ENCODE results near the gene TBC1D20. TPM values are rescaled to one million over a fixed set of nuclear protein-coding genes. Genes with fewer than 3 reads are reported as not detected.
A peak's percentile ranks its signal among the peaks of the same experiment; 100 is the strongest.

TBC1D20 gene
- total RNA-seq, 1 experiment from 2014 or later, result 33.0 TPM

GRCh38 chr20:420721-421574 is 41.4 kb downstream of the TBC1D20 start:
- DNase-seq, result no peak
- Histone ChIP-seq H3K36me3 (peaks cover 14% of the 10 kb centered on the region; the same call in 1 of the 2 replicates), H3K27ac (no peak overlapping the region), H3K27me3 (no peaks in the 10 kb centered on the region), H3K4me3 (no peak overlapping the region), H3K4me1 (0 out of 2 replicates have a peak, but pooled peaks cover 3% of the 10 kb centered on the region), H3K9me3 (replicated peaks) (no peaks in the 10 kb centered on the region)

- H3K27me3 ChIP-seq, result no peaks in the 10 kb centered on the region
- H3K4me3 ChIP-seq, result no peak overlapping the region
- H3K9me3 ChIP-seq (replicated peaks), result no peaks in the 10 kb centered on the region
- H3K36me3 ChIP-seq, result peaks cover 14% of the 10 kb centered on the region; the same call in 1 of the 2 replicates
- no peak overlapping the region for H3K27ac ChIP-seq
- DNase-seq, result no peak
- H3K4me1 ChIP-seq, result 0 out of 2 replicates have a peak, but pooled peaks cover 3% of the 10 kb centered on the region
Measured at GRCh38 chr20:420166-420620, 42.1 kb downstream of the TBC1D20 start.

GRCh38 chr20:419556-420165 is 42.7 kb downstream of the TBC1D20 start:
- no peak for DNase-seq
- H3K9me3 ChIP-seq (replicated peaks), result no peaks in the 10 kb centered on the region
- no peak overlapping the region for H3K4me3 ChIP-seq
- H3K27me3 ChIP-seq, result no peaks in the 10 kb centered on the region
- peaks cover 14% of the 10 kb centered on the region; the same call in 1 of the 2 replicates for H3K36me3 ChIP-seq
- no peak overlapping the region for H3K27ac ChIP-seq
- H3K4me1 ChIP-seq, result 0 out of 2 replicates have a peak, but pooled peaks cover 3% of the 10 kb centered on the region

- Histone ChIP-seq H3K4me1 (0 out of 2 replicates have a peak, but pooled peaks cover 3% of the 10 kb centered on the region), H3K4me3 (no peak overlapping the region), H3K27me3 (no peaks in the 10 kb centered on the region), H3K36me3 (peaks cover 14% of the 10 kb centered on the region; the same call in 1 of the 2 replicates), H3K27ac (no peak overlapping the region), H3K9me3 (replicated peaks) (no peaks in the 10 kb centered on the region)
- no peak for DNase-seq
Measured at GRCh38 chr20:418858-419365, 43.4 kb downstream of the TBC1D20 start.

GRCh38 chr20:417801-418342 is 44.5 kb downstream of the TBC1D20 start:
- H3K36me3 ChIP-seq, result peaks cover 14% of the 10 kb centered on the region; the same call in 1 of the 2 replicates
- DNase-seq, result peak in 1 of 2 experiments; percentile 27
- H3K27ac ChIP-seq, result peak overlapping the region; percentile 6; the same call in 1 of the 2 replicates
- H3K27me3 ChIP-seq, result no peaks in the 10 kb centered on the region
- no peaks in the 10 kb centered on the region for H3K9me3 ChIP-seq (replicated peaks)
- no peak overlapping the region for H3K4me3 ChIP-seq
- 0 out of 2 replicates have a peak, but pooled peaks cover 3% of the 10 kb centered on the region for H3K4me1 ChIP-seq

- DNase-seq, result no peak
- 0 out of 2 replicates have a peak, but pooled peaks cover 3% of the 10 kb centered on the region for H3K4me1 ChIP-seq
Measured at GRCh38 chr20:416950-417800, 45.2 kb downstream of the TBC1D20 start.

GRCh38 chr20:415820-416322 is 46.5 kb downstream of the TBC1D20 start:
- no peak overlapping the region for H3K4me3 ChIP-seq
- H3K27me3 ChIP-seq, result no peaks in the 10 kb centered on the region
- no peak overlapping the region for H3K27ac ChIP-seq
- DNase-seq, result no peak
- peaks cover 17% of the 10 kb centered on the region for H3K36me3 ChIP-seq
- 0 out of 2 replicates have a peak, but pooled peaks cover 3% of the 10 kb centered on the region for H3K4me1 ChIP-seq
- H3K9me3 ChIP-seq (replicated peaks), result no peaks in the 10 kb centered on the region

More at GRCh38 chr20:416950-417800, 45.2 kb downstream of the TBC1D20 start:
- H3K36me3 ChIP-seq, result peaks cover 14% of the 10 kb centered on the region
- H3K27me3 ChIP-seq, result no peaks in the 10 kb centered on the region
- H3K9me3 ChIP-seq (replicated peaks), result no peaks in the 10 kb centered on the region
- H3K27ac ChIP-seq, result peak overlapping the region; percentile 6; the same call in 1 of the 2 replicates
- H3K4me3 ChIP-seq, result no peak overlapping the region

- Histone ChIP-seq H3K9me3 (replicated peaks) (no peaks in the 10 kb centered on the region), H3K27me3 (no peaks in the 10 kb centered on the region), H3K36me3 (peaks cover 16% of the 10 kb centered on the region), H3K4me1 (0 out of 2 replicates have a peak, but pooled peaks cover 6% of the 10 kb centered on the region), H3K4me3 (no peak overlapping the region), H3K27ac (no peak overlapping the region)
- no peak for DNase-seq
Measured at GRCh38 chr20:414161-414560, 48.2 kb downstream of the TBC1D20 start.

GRCh38 chr20:412081-412480 is 50.3 kb downstream of the TBC1D20 start:
- peaks cover 16% of the 10 kb centered on the region for H3K36me3 ChIP-seq
- H3K9me3 ChIP-seq (replicated peaks), result no peaks in the 10 kb centered on the region
- no peaks in the 10 kb centered on the region for H3K27me3 ChIP-seq
- H3K4me1 ChIP-seq, result 0 out of 2 replicates have a peak, but pooled peaks cover 3% of the 10 kb centered on the region
- no peak for DNase-seq
- H3K27ac ChIP-seq, result no peak overlapping the region
- H3K4me3 ChIP-seq, result no peak overlapping the region

GRCh38 chr20:409697-410559 is 52.4 kb downstream of the TBC1D20 start:
- H3K27me3 ChIP-seq, result no peaks in the 10 kb centered on the region
- no peak for DNase-seq
- no peaks in the 10 kb centered on the region for H3K9me3 ChIP-seq (replicated peaks)
- H3K4me3 ChIP-seq, result no peak overlapping the region
- H3K36me3 ChIP-seq, result peaks cover 16% of the 10 kb centered on the region
- H3K27ac ChIP-seq, result no peak overlapping the region
- H3K4me1 ChIP-seq, result 0 out of 2 replicates have a peak, but pooled peaks cover 3% of the 10 kb centered on the region

GRCh38 chr20:408843-409696 is 53.3 kb downstream of the TBC1D20 start:
- H3K9me3 ChIP-seq (replicated peaks), result no peaks in the 10 kb centered on the region
- DNase-seq, result peak in 1 of 2 experiments; percentile 22

More at GRCh38 chr20:408843-409696, 53.3 kb downstream of the TBC1D20 start:
- peak overlapping the region; percentile 95 for H3K4me3 ChIP-seq
- peak overlapping the region; percentile 95 for H3K27ac ChIP-seq
- H3K27me3 ChIP-seq, result no peaks in the 10 kb centered on the region
- peaks cover 16% of the 10 kb centered on the region for H3K36me3 ChIP-seq
- 0 out of 2 replicates have a peak, but pooled peaks cover 3% of the 10 kb centered on the region for H3K4me1 ChIP-seq

Measured in SJCRH30 (cell line).